Activated CD4-positive, alpha-beta T cell treated with anti-CD3 and anti-CD28 coated beads, Interleukin-2, Interleukin-6, amounts not matched to agents 100 ng/mL and 50 ng/mL, durations not matched to agents 16 hours and 8 hours (primary cell): ENCODE data around the gene GTF2F1.
"Not testable (repeated sequence)": the region's sequence is repeated elsewhere in the genome, so short reads cannot be mapped to it uniquely, and the experiment has no call there.

Experiments used
- DNase-seq: peaks from one replicate; pipeline ENCODE4 v3.0.0-alpha.2; 2020

GTF2F1 gene, protein sequence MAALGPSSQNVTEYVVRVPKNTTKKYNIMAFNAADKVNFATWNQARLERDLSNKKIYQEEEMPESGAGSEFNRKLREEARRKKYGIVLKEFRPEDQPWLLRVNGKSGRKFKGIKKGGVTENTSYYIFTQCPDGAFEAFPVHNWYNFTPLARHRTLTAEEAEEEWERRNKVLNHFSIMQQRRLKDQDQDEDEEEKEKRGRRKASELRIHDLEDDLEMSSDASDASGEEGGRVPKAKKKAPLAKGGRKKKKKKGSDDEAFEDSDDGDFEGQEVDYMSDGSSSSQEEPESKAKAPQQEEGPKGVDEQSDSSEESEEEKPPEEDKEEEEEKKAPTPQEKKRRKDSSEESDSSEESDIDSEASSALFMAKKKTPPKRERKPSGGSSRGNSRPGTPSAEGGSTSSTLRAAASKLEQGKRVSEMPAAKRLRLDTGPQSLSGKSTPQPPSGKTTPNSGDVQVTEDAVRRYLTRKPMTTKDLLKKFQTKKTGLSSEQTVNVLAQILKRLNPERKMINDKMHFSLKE

DNA sequence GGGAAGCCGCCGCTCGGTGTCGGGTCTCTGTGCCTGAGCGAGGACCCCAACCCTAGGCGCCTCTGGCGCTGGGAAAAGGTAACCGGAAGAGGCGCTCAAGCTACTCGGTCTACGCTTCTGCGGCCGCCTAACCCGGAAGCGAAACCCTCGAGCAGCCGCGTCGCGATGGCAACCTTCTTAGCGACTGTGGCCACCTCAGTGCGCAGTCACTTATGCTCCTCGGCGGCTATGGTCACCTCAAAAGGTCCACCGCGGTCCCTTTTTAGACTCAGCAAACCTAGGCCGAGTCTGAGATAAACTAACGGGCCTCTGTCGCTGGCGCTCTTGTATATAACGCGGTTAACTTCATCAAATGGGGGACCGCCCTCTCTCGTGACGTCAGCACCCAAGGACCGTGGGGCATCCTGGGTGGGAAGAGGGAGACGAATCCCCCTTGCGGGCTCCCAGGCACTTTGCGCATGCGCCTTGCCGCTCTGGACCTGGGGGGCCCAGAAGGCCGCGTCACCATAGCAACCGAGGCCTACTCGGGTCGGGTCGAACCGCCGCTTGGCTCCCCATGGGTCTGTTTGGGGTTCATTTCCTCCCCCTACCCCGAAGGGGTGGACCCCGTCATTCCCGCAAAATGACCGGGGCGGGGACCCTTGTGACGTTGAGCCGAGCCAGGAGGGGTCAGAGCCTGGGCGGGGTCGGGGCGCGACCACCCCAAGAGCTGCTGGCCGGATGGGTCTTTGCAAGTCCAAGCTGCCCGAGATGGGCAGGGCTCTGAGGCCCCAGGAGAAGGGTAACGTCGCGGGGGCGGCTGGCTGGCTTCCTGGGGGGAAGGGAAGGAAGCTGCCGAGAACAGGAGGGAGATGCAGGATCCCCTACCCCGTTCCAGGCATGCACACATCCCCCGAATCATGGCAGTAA, at the start of gene GTF2F1:
Gene GTF2F1 (minus strand): TSS at position 91 of the 909 bp plus-strand sequence. CDS start 169 bp downstream, outside the sequence.
- DNase-seq = peak; percentile 96

DNA sequence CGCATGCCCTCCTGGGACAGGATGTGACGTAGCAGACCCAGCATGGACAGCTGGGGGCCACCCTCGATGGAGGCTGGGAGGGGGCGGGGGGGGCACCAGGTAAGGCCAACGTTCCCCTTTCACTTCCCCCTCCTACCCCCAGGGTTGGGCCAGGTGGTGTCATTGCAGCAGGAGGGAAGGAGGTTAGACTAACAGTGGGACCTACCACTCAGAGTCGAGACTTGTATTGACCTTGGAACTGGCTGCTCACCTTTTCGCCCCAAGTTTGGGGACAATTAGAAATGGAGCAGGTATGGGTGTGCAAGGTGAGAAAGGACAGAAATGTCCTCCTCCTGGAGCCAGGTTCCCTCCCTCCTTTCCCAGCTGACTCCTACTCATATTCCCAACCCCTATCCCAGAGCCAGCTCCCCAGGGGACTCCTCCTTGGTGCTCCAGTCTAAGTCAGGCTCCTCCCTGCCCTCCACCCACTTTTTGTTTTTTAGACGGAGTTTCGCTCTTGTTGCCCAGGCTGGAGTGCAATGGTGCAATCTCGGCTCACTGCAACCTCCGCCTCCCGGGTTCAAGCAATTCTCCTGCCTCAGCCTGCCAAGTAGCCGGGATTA, 49.2 kb upstream of the GTF2F1 start:
- no peak for DNase-seq

DNA sequence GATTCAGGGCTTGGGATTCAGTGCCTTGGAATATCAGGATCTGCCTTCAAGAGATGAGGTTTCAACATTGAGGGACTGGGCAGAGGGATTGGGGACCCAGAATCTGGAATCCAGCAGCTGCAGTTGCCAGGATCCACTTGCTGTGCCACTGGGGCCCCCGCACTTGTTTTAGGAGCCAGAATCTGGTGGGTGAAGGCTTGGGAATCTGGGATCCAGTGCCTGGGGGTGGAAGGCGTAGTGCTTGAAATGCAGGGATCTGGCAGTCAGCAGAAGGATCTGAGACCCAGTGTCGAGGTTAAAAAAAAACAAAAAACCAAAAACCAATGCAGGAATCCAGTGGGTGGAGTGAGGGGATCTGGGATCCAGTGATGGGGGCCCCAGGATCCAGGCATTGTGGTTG, 47.9 kb upstream of the GTF2F1 start:
- DNase-seq = no peak

DNA sequence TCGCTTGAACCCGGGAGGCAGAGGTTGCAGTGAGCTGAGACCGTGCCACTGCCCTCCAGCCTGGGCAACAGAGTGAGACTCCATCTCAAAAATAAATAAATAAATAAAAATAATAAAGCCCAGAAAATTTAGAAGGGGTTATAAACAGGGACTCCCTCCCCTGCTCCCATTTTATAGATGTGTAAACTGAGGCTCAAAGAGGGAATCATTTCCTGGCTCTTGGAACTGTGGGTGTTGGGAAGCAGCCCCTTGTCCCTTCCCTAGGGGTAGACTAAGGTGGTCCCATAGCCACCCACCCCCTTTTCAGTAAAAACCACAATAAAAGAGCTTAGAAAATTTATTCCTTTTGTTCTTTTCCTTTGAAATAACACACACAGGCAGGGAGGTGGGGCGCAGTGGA, 46.8 kb upstream of the GTF2F1 start:
- DNase-seq = no peak

DNA sequence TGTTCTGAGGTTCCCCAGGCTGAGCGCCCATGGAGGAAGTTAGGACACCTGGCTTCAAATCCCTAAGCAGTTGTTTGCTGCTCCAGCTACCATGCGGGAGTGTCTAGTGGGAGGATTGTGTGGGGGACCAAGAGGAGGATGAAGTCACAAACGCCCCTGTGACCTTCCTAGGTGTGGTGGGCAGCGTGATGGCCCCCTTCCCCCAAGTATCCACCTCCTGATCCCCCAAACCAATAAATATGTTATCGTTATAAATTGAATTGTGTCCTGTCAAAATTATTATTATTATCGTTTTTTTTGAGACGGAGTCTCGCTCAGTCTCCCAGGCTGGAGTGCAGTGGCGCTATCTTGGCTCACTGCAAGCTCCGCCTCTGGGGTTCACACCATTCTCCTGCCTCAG, 40.7 kb upstream of the GTF2F1 start, which contains the start of gene SLC25A41:
Gene SLC25A41 (minus strand): TSS at position 101 of the 400 bp plus-strand sequence. CDS start 70 bp downstream, at position 31.
- DNase-seq = no peak

DNA sequence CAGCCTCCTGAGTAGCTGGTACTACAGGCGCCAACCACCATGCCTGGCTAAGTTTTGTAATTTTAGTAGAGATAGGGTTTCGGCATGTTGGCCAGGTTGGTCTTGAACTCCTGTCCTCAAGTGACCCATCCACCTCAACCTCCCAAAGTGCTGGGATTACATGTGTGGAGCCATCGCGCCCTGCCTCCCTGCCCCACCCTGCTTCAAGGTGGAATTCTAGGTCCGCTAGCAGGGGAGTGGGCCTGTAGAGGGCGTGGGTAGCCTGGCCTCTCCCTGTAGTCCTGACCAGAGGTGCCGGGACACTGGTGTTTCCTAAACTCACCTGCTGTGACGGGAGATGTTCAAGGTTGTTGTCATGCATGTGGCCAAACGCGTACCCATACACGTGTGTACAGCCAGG, 40.2 kb upstream of the GTF2F1 start:
- no peak for DNase-seq

DNA sequence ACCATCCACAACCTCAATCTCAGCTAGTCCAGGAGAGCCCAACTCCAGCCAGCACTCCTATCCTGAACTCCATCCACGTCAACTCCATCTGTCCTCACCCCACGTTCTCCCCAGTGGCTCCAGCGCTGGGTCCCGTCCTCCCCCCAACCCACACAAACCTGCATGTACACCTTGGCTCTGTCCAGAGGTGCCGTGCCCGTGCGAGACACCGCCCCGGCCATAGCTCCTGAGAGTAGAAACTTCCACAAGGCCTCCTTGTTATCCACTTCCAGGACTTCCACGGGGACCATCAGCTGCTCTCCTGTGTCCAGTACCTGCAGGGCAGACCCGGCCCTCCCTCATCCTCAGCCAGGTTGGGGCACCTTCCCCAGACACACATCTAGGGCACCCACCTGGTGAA, 38.9 kb upstream of the GTF2F1 start:
- no peak for DNase-seq

DNA sequence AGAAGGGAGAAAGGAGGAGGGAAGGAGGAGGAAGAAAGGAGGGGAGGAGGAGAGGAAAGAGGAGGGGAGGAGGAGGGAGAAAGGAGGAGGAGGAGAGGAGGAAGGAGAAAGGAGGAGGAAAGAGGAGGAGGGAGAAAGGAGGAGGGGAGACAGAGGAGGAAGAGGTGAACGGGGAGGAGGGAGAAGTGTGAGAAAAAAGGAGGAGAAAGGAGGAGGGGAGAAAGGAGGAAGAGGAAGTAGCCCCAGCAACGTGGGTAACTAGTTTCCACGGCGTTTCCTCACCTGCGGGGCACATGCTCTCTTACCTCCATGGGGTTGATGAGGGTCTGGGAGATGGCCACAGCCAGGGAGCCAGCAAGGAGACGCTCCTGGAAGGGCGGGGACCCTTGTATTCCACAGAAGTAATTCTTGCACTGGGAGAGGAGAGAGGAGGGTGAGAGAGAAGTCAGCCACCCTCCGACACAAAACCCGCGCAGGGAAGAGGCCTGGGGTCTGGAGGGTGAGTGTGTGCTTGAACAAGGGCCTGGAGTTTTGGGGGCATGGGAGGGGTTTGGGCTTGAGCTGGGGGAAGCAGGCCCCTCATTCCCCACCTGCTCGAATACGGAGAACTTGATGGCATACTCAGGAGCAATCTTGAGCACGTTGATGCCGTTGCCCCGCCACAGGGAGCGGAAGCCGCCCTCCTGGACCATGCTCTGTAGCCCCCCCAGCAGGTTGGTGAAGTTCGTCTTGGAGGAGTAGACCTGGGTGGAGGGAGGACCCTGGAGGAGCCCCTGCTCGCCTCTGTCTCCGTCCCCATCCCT, 36.7 kb upstream of the GTF2F1 start:
- DNase-seq = no peak

DNA sequence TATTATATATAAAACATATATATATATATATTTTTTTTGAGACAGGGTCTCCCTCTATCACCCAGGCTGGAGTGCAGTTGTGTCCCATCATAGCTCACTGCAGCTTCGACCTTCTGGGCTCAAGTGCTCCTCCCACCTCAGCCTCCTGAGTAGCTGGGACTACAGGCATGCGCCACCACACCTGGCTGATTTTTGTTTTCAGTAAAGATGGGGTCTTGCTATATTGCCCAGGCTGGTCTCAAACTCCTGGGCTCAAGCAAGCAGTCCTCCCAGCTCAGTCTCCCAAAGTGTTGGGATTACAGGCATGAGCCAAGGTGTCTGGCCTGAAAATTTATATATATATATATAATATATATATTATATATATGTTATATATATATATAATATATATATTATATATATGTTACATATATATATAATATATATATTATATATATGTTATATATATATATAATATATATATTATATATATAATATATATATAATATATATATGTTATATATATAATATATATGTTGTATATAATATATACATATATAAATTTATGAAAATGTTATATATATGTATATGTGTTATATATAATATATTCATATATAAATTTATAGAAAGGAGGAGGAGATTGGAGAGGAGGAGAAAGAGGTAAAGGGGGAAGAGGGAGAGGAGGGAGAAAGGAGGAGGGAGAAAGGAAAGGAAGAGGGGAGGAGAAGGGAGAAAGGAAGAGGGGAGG, 35.9 kb upstream of the GTF2F1 start:
- not testable (repeated sequence) for DNase-seq

DNA sequence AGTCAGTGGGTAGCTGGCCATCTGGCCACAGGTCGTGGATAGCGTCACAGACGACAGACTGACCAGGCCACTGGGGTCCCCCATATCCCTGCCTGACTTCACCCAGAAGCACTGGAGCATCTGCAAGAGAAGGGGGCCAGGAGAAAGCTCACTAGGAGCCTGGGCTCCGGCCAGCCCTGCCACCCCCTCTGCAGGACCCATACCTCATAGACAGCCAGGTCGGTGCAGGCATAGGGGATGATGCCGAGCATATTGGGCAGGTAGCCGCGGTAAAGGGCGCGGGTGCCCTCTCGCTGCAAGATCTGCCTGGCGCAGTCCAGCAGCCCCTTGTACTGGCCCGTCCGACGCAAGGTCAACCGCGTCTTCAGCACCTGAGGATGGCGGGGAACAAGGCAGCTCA, 34.2 kb upstream of the GTF2F1 start:
- no peak for DNase-seq

DNA sequence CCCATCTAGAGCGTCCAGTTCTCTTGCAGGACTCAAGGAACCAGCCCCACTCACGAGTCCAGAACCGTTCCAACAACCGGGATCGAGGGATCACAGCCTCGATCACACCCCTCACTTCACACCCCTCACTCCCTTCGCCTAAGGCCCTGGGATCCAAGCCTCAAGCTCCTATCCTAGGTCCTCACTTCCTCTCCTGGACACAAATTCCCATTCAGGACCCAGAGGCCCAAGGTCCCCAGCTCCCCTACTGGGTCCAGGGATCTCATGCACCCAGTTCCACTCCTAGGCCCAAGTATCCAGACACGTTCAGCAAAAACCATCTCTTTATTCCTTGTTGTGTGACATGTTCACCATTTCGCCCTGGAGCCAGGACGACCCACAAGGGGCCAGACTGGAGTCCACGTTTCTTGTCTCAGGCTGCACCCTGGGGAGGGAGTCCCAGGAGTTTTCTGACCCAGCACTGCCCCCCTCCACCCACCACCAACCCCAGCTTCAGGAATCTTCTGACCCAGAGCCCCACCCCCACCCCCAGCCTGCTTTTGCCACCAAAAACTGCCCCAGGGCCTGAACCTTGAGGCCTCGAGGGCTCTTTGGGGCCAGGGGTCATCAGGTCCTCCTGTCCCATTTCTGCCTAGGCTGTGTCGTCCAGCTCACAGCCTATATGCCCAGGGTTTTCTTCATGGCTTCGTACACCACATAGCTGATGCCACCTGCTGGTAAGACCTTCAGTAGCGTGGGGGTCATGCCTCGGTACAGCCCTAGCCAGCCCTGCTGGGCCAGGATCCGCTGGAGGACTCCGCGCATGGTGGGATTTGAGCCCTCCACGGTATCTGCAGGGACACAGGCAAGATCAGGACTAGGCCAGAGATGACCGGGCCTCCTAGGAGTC, 33.0 kb upstream of the GTF2F1 start:
- no peak for DNase-seq

DNA sequence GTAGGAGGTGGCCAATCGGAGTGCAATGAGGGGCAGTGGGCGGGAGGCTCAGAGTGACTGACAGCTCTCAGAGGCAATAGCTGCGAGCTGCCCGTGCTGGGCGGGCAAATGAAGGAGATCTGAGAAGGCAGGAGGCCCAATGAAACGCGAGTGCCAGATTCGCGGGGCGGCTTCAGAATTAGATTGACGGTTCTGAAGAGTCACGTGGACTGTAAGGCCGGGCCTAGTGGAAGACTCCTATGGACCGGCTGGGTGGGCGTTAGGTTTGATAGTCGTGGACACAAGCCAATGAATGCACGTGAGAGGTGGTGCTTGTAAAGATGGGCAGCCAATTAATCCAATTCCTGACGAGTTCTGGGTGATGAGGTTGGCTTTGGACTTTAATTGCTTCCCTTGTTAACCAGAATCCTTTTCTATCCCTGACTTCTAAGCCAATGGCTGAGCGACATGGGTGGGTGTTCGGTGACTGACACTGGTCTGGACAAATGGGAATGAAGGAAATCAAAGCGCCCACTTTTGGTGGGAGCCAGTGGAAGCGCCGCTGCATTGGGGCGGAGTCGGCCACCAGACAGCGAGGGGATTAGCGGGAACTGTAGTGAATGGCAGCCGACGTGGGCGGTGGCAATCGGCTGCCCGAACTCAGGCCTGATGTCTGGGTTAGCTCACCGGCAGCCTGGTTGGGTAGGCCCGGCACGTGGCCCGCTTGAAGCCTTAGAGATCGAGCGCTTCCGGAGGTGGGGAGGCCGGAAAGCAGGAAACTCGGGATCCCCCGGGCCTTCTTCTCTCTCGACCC, 32.2 kb upstream of the GTF2F1 start:
- peak; percentile 100 for DNase-seq

DNA sequence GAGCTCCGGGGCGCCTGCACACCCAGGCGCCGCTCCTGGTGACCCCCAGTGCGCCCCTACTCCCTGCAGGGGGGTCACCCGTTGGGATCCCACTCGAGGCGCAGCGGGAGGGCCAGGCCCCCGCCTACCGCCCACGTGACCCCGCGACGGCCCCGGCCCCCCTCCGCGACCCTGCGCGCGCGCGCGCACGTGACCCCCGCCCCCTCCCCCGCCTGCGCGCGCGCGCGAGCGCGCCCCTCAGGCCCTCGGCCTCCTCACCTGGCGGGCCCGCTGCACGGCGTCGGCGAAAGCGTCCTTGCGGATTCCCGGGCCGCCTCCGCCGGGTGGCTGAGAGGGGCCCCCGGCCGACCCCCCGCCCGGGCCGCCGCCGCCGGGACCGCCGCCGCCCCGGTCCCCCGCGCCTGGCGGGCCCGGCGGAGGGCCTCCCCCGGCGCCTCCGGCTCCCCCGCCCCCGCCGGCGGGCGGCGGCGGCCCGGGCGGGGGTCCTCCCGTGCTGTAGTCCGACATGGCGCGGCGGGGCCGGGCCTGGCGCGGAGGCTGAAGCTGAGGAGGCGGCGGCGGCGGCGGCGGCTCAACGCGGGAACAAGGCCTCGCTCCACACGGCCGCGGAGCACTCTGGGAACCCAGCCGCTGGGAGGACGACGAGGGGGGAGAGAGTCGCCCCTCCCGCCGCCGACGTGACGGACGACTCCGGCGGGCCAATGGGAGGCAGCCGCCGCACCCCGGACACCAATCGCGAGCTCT, 31.4 kb upstream of the GTF2F1 start, which contains the start of gene KHSRP:
Gene KHSRP (minus strand): TSS at position 617 of the 744 bp plus-strand sequence. CDS start 110 bp downstream, at position 507.
- peak; percentile 34 for DNase-seq

DNA sequence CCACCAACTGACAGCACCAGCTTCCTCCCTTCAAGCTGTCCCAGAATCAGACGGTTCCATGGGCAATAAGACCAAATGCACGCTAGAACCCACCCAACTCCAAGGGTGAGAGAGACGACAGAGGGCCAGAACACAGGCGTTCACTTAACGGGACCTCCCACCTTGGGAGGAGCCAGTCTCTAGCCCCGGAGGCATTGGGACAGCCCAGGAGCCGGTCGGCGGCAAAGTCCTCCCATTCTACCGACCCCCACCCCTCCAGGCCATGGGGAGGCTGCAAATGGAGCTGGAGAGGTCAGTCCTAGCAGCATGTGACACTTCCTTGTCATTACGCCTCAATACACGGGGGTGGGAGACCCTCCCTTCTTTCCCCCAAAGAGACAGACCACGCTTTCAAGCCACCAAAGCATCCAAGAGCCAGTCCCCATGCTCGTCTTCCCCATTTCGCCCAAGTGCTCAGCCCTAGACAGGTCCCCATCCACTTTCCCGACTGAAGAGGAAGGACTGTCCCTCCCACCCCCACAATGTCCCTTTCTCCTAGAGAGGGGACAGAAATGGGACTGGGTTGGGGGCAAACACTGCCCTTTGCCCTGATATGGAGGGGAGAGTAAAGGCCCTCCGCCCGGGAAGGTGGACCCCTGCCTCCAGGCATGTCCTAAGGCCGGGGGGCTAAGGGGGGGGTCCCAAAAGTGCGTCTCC, 30.7 kb upstream of the GTF2F1 start:
- DNase-seq = peak; percentile 59

DNA sequence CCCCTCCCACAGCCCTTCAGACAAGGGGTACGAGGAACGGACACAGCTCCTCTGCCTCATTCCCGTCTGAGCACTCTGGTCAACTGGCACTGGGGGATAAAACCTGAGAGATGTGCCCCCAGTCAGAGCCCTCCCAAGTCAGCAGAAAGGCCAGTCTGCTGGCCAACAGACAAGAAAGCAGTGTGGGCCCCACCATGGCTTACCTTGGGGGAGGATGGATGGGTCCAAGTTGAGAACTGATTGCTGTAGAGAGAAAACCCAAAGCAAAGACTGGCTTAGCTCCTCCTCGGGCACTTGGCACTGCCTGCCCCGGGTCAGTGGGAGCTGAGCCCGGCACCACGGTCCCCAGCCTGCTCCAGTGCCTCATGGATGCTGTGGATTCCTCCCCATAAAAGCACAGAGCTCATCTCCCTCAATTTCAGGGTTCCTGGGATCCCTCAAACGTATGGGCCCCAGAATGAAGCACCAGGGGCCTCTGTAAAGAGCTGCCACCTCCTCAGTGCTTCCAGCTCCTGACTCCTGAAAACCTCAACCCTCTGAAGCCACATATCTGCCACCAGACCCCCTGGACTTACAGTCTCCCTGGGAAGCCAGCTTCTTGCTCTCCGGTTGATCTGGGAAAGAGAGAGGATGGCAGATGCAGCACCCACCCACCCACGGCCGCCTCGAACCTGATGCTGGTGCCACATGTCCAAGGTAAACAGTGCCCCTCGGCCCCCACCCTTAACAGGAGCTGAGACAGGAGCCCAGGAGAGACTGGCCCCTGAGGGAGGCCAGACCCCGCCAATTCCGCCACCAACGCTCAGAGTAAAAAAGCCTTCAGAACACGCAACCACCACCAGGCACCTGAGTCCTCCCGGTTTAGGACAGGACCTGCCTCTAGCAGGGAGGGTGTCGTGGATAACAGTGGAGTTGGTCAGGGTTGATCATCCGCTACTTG, 28.4 kb upstream of the GTF2F1 start:
- DNase-seq = no peak

DNA sequence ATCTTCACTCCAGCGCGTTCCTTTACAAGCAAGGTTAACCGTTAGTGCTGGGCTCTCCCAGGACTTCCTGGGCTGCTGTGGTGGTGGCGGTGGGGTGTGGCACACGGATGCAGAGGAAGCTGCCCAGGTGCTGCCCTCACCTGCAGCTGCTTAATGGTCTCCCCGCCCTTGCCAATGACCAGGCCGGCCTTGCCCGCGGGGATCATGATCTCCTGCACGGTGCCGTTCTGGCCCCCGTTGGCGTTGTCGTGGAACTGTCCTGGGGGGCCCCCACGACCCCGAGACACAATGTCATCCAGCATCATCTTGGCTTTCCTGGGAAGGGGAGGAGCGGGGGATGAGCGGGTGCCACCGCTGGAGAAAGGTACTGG, 25.6 kb upstream of the GTF2F1 start:
- DNase-seq = no peak
